Activated B cell treated with CpG ODN at 0.5 μM for 24 hours (primary cell): ENCODE measurements around the gene EPB41L3. TPM values are rescaled to one million over a fixed set of nuclear protein-coding genes. Genes with fewer than 3 reads are reported as not detected.

ENCODE experiments used
- ATAC-seq: fragments of 200-7000 bp; cut with Tn5 transposase; one replicate; pipeline ENCODE4 v1.10.0; 2021; ENCODE audit warnings: low read depth, mild to moderate bottlenecking, moderate library complexity
- CTCF ChIA-PET: fragments of 350-600 bp; sonication (Branson Sonifier 250); formaldehyde crosslinking; loops from one replicate; lab custom pipeline; 2021; ENCODE audit warnings: antibody characterized with exemption; lab: Charles Lee
- POLR2A ChIA-PET: fragments of 350-600 bp; sonication (Branson Sonifier 250); formaldehyde crosslinking; loops from one replicate; lab custom pipeline; 2021; ENCODE audit warnings: antibody characterized with exemption; lab: Charles Lee
- DNase-seq: peaks from one replicate; pipeline ENCODE4 v3.0.0; 2022
- H3K27ac Mint-ChIP-seq: one replicate; pipeline ENCODE4 v1.8.0; 2020; ENCODE audit warnings: mixed read lengths
- H3K27me3 Mint-ChIP-seq: one replicate; pipeline ENCODE4 v1.8.0; 2021; ENCODE audit warnings: mixed read lengths
- H3K36me3 Mint-ChIP-seq: one replicate; pipeline ENCODE4 v1.8.0; 2021; ENCODE audit warnings: low read depth, mixed read lengths
- H3K4me1 Mint-ChIP-seq: one replicate; pipeline ENCODE4 v1.8.0; 2021; ENCODE audit warnings: mixed read lengths
- H3K4me3 Mint-ChIP-seq: one replicate; pipeline ENCODE4 v1.8.0; 2020; ENCODE audit warnings: mild to moderate bottlenecking, mixed read lengths
- H3K9me3 Mint-ChIP-seq: one replicate; pipeline ENCODE4 v1.8.0; 2020; ENCODE audit warnings: mixed read lengths
- intact Hi-C: fragments of 100-400 bp; cut with micrococcal nuclease; formaldehyde crosslinking; loops from one replicate; pipeline ENCODE4 v1.15.1; 2024
- total RNA-seq: library from RNA; stranded (reverse); gene quantifications from 2 replicates; pipeline ENCODE4 v1.2.3, GENCODE V29; 2022
- TF ChIP-seq, protein P1 (sequence below): fragments of 200-600 bp; IDR thresholded peaks from one replicate; pipeline ENCODE4 v1.8.0; 2022; ENCODE audit warnings: antibody characterized with exemption, mild to moderate bottlenecking

EPB41L3 gene
- total RNA-seq, 1 donor from 2014 or later = 0.73 TPM

DNA sequence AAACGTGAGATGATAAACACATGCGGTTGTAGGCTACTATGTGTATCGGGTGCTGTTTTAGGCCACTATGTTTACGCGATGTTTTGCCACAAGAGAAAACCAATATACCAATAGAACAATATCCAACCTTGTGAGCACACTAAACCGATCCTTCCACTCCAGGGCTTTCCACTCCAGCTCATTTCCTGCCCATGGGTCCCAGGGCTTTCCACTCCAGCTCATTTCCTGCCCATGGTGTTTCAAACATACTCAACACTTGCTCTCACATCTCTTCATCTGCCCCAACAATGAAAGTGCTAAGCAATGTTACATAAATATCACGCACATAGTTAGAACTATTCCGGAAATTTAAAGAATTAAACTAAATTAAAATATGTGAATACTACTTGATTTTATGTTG is 80.0 kb downstream of the EPB41L3 start:
- ChIA-PET POLR2A (no interaction called here), CTCF (no interaction called here)
- ATAC-seq (no peak), DNase-seq (no peak)
- peaks cover 12% of the 10 kb centered on the region for H3K27me3 Mint-ChIP-seq
- no peak overlapping the region for H3K4me3 Mint-ChIP-seq
- no peaks in the 10 kb centered on the region for H3K36me3 Mint-ChIP-seq
- TF ChIP-seq, protein P1, sequence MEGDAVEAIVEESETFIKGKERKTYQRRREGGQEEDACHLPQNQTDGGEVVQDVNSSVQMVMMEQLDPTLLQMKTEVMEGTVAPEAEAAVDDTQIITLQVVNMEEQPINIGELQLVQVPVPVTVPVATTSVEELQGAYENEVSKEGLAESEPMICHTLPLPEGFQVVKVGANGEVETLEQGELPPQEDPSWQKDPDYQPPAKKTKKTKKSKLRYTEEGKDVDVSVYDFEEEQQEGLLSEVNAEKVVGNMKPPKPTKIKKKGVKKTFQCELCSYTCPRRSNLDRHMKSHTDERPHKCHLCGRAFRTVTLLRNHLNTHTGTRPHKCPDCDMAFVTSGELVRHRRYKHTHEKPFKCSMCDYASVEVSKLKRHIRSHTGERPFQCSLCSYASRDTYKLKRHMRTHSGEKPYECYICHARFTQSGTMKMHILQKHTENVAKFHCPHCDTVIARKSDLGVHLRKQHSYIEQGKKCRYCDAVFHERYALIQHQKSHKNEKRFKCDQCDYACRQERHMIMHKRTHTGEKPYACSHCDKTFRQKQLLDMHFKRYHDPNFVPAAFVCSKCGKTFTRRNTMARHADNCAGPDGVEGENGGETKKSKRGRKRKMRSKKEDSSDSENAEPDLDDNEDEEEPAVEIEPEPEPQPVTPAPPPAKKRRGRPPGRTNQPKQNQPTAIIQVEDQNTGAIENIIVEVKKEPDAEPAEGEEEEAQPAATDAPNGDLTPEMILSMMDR = no peak
- no peaks in the 10 kb centered on the region for H3K4me1 Mint-ChIP-seq
- H3K9me3 Mint-ChIP-seq = no peaks in the 10 kb centered on the region
- intact Hi-C loops = no loop called here
- H3K27ac Mint-ChIP-seq = no peak overlapping the region

DNA sequence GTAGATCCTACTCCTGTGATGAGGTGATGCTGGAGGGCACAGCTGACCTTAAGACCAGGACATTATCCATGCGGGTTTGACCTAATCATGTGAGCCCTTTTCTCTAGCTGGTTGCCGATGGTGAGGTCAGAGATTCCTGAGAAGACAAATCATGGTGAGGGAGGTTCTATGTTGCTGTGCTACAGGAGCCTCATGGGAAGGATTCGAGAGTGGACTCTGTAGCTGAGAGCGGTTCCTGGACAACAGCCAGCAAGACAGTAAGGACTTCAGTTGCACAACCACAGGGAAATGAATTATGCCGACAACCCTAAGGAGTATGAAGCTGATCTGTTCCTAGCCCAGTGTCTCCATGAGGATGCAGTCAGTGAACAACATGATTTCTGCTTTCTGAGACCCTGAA is 80.4 kb downstream of the EPB41L3 start:
- TF ChIP-seq, protein P1 = no peak
- Mint-ChIP-seq H3K9me3 (no peaks in the 10 kb centered on the region), H3K27me3 (peaks cover 12% of the 10 kb centered on the region), H3K4me1 (no peaks in the 10 kb centered on the region), H3K36me3 (no peaks in the 10 kb centered on the region), H3K27ac (no peak overlapping the region), H3K4me3 (no peak overlapping the region)
- CTCF ChIA-PET = no interaction called here
- POLR2A ChIA-PET = no interaction called here
- intact Hi-C loops = no loop called here
- DNase-seq (no peak), ATAC-seq (no peak)

DNA sequence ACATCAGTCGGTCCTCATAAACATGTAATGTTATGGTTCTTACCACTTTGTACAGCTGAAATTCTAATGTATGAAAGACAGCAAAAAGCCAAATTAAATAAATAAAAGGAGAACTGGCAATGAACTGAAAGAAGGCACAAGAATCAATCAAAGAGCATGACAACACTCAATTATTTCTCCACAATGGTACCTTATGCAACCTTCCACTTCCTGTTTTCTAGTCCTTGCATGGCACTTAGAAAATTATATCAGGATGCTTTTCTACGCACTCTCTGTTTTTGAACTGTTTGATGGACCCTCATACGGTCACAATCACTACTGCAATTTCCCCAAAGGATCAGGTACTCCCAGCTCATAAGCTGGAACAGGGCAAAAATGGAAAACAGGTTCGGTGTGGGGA is 81.6 kb downstream of the EPB41L3 start:
- Mint-ChIP-seq H3K27me3 (peaks cover 12% of the 10 kb centered on the region), H3K27ac (no peak overlapping the region), H3K36me3 (no peaks in the 10 kb centered on the region), H3K4me3 (no peak overlapping the region), H3K9me3 (no peaks in the 10 kb centered on the region), H3K4me1 (no peaks in the 10 kb centered on the region)
- POLR2A ChIA-PET = no interaction called here
- DNase-seq = no peak
- TF ChIP-seq, protein P1 = no peak
- intact Hi-C loops = no loop called here
- CTCF ChIA-PET = no interaction called here
- ATAC-seq = no peak

- TF ChIP-seq, protein P1 = no peak
- H3K27me3 Mint-ChIP-seq = peaks cover 12% of the 10 kb centered on the region
- intact Hi-C loops = no loop called here
- DNase-seq (no peak), ATAC-seq (no peak)
- no peaks in the 10 kb centered on the region for H3K36me3 Mint-ChIP-seq
- no peaks in the 10 kb centered on the region for H3K4me1 Mint-ChIP-seq
- no peaks in the 10 kb centered on the region for H3K9me3 Mint-ChIP-seq
- H3K27ac Mint-ChIP-seq = no peak overlapping the region
- CTCF ChIA-PET = no interaction called here
- POLR2A ChIA-PET = no interaction called here
- no peak overlapping the region for H3K4me3 Mint-ChIP-seq
These were observed 82.8 kb downstream of the EPB41L3 start for GRCh38 chr18:5461041-5461440.

- CTCF ChIA-PET = no interaction called here
- no peak for ATAC-seq
- Mint-ChIP-seq H3K4me1 (no peaks in the 10 kb centered on the region), H3K9me3 (no peaks in the 10 kb centered on the region), H3K4me3 (no peak overlapping the region), H3K27me3 (peaks cover 6% of the 10 kb centered on the region), H3K36me3 (no peaks in the 10 kb centered on the region), H3K27ac (no peak overlapping the region)
- TF ChIP-seq, protein P1 = no peak
- no peak for DNase-seq
- POLR2A ChIA-PET = no interaction called here
- intact Hi-C loops = no loop called here
These were observed 86.3 kb downstream of the EPB41L3 start for GRCh38 chr18:5457462-5457957.
